ENCODE results near the gene MT1E.

Gene MT1E

DNA sequence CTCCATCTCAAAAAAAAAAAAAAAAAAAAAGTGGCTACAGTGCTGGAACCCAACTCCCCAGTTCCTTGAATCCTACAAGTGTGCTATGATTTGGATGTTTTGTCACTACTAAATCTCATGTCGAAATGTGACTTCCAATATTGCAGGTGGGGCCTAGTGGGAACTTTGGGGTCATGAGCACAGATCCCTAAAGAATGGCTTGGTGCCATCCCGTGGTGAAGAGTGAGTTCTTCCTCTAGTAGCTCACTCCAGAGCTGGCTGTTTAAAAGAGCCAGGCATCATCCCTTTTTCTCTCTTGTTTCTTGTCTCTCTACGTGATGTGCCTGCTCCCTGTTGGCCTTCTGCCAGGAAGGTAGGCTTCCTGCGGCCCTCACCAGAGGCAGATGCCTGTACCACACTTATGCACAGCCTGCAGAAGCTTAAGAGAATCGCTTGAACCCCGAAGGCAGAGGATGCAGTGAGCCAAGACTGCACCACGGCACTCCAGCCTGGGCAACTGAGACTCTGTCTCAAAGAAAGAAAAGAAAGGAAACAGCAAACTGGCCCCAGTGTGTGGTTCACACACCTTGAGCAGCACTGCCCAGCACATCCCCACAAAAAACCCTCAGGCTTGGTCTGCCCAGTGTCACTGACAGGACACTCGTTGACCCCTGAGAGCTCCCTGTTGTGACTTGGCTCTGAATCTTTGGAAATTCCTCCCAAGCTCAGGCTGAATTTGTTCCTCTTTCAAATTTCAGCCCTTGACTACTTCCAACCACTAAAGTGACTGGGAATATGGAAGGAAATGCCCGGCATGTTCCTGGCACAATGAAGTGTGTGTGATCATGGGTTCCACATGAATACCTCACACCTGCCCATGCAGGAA, 3.1 kb downstream of the MT1E start:
- DNase-seq: no peak

DNA sequence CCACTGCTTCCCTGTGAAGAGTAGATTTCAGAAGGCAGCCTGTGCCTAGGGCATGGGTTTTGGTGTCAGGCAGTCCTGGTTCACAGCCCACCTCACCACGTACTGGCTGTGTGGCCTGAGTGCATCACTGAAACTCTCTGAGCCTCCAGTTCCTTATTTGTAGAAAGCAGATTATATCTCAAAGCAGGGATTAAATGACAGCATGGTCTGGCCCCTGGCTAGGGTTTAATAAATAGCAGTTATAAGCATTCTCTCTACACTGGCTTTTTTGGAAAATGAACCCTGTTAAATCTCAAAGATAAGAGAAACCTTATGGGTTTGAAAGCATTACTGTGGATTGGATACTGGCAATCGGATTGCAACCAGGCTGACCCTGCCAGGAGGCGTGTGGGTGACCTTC, 4.0 kb downstream of the MT1E start:
- DNase-seq: no peak

DNA sequence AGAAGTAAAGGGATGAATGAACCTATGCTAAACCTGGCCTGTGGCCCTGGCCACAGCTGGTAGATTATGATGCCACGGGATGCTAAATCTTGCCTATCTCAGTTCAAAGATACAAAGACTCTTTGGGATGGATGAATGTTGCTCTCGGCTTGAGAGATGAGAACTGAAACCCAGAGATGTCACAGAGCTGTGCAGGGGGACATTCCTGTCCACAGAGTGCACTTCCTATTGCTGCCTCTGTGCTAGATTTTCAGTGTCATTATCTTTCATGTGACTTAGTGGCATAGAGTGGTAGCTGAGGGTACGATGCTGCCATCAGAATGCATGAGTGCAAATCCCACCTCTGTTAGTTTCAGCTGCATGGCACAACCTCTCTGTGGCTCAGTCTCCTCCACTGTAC, 4.6 kb downstream of the MT1E start:
- DNase-seq: no peak

DNA sequence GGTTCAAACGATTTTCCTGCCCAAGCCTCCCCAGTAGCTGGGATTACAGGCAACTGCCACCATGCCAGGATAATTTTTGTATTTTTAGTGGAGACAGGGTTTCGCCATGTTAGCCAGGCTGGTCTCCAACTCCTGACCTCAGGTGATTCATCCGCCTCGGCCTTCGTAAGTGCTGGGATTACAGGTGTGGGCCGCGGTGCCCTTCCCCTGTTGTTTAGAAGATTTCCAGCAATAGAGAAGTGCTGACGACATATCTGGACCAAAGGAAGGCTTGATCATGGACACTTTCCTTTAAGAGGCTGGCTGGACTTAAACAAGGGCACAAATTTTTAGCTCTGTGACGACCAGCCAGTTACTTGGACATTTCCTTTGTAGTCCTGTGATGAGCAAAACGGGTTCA, 5.6 kb downstream of the MT1E start:
- no peak for DNase-seq

DNA sequence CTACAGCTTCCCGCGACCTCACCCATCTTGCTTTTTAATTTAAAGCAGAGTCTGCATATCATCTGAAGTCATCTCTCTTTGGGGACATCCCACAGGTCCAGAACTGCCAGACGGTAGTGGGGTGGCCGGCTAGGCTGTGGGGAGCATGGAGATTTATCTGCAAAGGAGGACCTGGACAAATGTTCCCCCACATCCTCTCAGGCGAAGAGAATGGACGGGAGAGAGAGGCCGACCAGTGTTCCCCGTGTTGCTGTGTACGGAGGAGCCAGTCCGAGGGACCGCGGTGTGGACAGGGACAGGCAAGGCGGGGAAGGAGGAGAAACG, 6.2 kb downstream of the MT1E start:
- no peak for DNase-seq

DNA sequence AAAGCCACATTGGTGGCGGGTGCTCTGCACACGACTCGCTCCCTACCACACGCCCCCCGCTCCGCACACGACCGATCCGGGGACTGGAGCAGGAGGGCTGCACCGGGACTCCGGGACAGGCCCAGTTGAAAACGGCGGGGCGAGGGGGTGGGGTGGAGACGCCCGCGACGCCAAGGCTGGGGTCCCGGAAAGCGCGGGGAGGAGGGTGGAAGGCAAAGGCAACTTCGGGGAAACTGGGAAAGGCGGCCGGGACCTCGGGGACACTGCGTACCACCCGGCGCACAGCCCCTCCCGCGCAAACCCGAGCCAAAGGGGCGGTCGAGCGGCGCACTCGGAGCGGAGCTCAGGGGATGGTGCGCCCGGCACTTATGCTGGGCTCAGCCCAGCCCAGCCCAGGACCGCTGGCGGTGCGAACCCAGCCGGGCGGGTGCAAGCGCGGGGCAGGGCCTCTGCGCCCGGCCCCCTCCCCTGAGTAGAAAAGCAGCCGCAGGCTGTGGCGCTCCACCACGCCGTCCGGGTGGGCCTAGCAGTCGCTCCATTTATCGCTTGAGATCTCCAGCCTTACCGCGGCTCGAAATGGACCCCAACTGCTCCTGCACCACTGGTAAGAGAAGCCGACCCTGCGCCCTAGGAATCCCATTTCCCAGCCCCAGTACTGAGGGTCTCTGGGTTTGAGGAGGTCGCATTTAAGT, 6.7 kb downstream of the MT1E start, which contains the start of gene MT1M:
Gene MT1M, plus strand, starts transcription at position 504 of the 692 bp plus-strand sequence. Its CDS starts 73 bp downstream, at position 577.
- DNase-seq: no peak

DNA sequence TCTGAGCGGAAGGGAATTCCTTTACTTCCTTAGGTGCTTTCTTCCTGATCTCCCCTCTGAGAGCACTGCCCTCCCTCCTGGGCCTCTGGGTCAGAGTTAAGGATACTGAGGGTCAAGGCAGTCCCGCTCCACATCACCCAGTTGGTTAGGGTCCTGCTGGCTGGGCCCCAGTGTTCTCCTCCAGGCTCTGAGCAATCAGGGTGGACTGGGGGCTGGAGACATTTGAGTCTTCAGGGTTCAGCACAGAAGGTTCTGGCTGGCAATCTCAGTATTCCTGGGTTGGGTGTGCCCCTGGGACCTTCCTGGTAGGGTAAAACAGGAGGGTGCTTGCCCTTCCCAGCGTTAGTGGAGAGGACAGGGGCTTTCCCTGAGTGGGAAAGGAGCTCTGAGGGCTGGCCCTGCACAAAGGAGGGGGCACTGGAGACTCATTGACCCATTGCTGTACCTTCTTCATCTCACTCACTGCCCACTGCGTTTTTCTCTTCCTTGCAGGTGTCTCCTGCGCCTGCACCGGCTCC, 7.3 kb downstream of the MT1E start:
- no peak for DNase-seq

DNA sequence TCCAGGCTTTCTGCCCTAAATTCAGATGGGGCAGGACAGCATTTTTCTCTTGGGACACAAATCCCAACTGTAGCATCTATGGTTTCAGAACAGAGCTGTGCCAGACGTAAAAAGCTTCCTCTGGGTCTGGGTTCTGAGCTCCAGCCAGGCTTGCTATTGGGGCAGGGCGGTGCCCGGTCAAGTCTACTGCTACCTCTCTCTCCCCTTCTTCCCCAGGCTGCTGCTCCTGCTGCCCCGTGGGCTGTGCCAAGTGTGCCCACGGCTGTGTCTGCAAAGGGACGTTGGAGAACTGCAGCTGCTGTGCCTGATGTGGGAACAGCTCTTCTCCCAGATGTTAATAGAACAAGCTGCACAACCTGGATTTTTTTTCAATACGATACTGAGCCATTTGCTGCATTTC, 8.0 kb downstream of the MT1E start:
- no peak for DNase-seq

DNA sequence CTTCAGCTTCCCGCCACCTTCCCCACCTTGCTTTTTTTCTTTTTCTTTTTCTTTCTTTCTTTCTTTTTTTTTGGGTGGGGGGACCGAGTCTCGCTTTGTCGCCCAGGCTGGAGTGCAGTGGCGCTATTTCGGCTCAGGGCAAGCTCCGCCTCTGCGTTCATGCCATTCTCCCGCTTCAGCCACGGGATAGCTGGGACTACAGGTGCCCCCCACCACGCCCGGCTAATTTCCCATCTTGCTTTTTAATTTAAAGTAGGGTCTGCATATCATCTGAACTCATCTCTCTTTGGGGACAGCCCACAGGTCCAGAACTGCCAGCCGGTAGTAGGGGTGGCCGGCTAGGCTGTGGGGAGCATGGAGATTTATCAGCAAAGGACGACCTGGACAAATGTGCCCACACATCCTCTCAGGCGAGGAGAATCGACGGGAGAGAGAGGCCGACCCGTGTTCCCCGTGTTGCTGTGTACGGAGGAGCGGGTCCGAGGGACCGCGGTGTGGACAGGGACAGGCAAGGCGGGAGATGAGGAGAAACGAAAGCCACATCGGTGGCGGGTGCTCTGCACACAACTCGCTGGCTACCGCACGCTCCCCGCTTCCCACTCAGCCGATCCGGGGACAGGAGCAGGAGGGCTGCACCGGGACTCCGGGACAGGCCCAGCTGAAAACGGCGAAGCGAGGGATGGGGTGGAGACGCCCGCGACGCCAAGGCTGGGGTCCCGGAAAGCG, 9.3 kb downstream of the MT1E start:
- DNase-seq: no peak

DNA sequence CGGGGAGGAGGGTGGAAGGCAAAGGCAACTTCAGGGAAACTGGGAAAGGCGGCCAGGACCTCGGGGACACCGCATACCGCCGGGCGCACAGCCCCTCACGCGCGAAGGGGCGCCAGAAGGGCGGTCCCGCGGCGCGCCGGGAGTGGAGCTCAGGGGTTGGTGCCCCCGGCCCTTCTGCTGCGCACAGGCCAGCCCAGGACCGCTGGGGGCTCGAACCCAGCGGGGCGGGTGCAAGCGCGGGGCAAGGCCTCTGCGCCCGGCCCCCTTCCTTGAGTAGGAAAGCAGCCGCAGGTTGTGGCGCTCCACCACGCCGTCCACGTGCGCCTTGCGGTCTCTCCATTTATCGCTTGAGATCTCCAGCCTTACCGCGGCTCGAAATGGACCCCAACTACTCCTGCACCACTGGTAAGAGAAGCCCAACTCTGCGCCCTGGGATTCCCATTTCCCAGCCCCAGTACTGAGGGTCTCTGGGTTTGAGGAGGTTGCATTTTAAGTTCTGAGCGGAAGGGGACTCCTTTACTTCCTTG, 9.9 kb downstream of the MT1E start:
- DNase-seq: no peak

DNA sequence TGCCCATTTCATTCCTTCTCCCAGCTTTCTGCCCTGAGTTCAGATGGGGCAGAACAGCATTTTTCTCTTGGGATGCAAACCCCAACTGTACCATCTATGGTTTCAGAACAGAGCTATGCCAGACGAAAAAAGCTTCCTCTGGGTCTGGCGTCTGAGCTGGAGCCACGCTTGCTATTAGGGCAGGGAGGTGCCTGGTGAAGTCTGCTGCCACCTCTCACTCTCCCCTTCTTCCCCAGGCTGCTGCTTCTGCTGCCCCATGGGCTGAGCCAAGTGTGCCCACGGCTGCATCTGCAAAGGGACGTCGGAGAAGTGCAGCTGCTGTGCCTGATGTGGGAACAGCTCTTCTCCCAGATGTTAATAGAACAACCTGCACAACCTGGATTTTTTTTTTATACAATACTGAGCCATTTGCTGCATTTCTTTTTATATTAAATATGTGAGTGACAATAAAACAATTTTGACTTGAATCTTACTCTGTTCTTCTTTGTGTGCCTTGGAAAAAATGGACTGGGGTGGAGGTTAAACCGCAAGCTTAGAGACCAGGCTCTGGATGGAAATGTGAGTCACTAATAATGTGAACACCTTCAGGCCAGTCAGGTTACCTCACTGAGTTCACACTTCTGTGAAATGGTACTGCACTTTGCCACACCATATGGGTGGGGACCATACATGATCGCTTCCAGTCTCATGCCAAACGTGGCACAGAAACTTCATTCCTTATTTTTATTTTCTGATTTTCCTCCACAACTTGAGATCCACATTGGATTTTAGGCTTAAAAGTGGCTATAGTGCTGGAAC, 11.2 kb downstream of the MT1E start:
- no peak for DNase-seq

DNA sequence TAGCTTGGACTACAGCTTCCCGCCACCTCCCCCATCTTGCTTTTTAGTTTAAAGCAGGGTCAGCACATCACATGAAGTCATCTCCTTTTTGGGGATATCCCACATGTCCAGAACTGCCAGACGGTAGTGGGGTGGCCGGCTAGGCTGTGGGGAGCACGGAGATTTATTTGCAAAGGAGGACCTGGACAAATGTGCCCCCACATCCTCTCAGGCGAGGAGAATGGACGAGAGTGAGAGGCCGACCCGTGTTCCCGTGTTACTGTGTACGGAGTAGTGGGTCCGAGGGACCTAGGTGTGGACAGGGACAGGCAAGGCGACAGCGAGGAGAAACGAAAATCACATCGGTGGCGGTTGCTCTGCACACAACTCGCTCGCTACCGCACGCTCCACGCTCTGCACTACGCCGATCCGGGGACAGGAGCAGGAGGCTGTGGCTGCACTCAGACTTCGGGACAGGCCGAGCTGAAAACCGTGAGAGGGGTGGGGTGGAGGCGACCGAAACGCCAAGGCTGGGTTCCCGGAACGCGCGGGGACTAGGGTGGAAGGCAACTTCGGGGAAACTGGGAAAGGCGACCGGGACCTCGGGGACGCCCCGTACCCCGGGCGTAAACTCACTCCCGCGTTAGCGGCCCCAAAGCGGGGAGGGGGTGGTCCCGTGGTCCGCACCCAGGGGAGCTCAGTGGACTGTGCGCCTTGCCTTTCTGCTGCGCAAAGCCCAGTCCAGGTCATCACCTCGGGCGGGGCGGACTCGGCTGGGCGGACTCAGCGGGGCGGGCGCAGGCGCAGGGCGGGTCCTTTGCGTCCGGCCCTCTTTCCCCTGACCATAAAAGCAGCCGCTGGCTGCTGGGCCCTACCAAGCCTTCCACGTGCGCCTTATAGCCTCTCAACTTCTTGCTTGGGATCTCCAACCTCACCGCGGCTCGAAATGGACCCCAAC, 12.5 kb downstream of the MT1E start, which contains the start of gene MT1A:
Gene MT1A, plus strand, starts transcription at position 853 of the 937 bp plus-strand sequence. Its CDS starts 73 bp downstream, at position 926.
- DNase-seq: no peak

DNA sequence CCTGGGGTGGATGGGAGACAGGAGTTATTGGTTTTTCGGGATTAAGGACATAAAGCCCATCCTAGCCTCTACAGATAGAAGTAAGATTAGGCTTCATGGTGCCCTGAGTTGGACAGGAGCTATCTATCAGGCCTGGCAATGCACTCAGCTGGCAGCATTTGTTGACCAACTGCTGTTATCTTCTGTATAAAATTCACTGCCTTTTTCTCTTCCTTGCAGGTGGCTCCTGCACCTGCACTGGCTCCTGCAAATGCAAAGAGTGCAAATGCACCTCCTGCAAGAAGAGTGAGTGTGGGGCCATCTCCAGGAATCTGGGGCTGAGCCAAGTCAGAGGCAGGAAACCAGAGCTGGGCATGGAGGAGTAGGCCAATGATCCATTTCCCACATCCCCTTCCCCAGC, 13.5 kb downstream of the MT1E start:
- DNase-seq: no peak

DNA sequence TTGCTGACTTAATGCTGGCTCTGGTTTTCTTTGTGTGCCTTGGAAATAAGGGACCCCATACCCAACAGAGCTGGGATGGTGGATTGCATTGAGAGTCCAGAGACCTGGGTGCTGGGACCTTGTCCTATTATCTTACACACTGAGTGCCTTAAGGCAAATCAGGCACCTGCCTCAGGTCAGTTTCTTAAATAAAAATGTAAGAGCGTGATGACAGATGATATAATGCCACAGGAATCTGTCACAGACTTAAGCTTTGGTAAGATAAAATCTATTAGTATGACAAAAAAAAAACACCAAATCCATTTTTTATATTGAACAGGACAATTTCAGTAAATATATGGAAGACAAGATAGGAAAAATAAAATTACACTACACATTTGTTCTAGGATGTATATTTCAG, 14.5 kb downstream of the MT1E start:
- DNase-seq: no peak

DNA sequence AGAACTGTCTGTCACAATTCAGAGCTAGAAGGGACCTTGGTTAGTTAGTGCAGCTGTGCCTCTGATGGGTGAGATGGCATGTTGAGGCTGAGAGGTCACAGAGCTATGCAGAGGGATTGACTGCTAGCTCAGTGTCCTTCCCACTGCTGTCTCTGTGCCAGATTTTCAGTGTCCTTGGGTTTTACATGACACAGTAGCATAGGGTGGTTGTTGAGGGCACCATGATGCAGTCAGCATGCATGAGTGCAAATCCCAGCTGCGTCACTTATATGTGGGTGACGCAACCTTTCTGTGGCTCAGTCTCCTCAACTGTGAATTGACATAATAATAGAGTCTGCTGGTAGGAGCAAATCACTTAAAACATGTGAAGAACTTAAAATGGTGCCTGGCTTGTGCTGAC, 15.6 kb downstream of the MT1E start:
- no peak for DNase-seq

DNA sequence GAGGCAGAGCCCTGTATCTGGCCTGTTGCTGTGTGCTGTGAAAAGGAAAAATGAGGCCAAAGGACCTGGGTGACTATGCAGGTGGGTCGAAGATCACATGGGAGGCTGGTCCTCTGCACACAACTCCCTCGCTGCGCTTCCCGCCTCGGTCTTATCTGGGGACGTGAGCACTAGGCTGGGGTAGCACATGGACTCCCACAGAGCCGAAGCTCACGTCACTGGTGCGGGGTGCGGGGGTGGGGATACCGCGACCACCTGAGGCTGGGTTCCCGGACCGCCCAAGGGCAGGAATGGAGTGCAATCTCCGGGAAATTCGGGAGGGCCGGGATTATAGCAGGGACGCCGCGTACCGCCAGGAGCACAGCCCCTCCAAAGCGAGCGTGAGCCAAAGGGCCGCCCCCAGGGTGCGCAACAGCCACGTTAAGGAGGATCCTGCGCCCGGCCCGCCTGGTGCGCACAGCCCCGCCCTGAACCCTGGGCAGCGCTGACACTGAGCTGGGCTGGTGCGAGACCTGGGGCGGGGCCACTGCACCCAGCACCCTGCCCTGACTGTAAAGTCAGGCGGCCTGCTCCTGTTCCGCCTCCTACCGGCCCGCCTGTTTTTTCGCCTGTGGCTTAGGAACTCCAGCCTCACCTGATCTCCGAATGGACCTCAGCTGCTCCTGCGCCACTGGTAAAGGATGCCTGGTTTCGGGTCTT, 17.6 kb downstream of the MT1E start:
- no peak for DNase-seq

DNA sequence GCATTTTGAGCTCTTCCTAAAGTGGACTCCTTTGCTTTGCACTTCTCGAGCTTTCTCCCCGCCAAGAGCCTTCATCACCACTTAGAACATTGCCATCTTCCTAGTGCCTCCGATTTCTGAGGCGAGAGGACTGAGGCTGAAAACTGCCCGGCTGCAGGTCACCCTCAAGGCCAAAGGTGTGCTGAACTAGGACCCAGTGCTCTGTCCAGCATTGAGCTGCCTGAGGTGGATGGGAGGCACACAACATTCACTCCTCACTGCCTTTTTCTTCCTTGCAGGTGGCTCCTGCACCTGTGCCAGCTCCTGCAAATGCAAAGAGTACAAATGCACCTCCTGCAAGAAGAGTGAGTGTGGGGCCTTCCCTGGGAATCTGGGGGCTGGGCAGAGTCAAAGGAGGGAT, 18.3 kb downstream of the MT1E start:
- DNase-seq: no peak

DNA sequence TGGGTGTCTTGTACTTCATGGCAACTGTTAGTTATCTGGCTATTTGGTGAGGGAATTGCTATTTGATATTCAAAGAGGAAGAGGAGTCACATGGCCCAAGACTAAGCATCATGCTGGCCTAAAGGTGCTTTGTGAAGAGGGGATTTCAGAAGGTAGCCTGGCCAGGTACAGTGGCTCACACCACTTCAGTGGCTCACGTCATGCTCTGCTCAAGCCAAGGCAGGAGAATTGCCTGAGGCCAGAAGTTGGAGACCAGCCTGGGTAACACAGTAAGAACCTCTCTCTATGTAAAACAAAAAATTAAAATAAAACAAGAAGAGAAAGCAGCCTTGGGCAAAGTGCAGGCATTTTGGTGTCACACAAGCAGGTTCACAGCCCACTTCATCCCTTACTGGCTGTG, 19.7 kb downstream of the MT1E start:
- no peak for DNase-seq

DNA sequence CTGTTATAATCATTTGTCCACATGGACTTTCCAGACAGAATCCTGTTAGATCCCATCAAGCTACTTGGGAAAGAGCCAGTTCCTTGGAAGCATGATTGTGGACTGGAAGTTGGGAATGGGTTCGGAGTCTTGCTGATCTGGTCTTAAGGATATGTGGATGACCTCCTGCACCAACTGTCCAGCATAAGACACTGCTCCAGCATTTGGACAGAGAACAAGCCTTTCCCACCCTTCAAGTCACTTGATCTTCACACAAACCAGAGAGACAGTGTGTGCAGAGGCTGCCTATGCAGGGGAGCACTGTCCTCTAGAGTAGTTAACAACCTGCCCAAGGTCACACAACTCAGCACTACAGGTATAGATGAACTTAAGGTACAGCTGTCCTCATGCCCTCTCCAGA, 20.3 kb downstream of the MT1E start:
- no peak for DNase-seq

DNA sequence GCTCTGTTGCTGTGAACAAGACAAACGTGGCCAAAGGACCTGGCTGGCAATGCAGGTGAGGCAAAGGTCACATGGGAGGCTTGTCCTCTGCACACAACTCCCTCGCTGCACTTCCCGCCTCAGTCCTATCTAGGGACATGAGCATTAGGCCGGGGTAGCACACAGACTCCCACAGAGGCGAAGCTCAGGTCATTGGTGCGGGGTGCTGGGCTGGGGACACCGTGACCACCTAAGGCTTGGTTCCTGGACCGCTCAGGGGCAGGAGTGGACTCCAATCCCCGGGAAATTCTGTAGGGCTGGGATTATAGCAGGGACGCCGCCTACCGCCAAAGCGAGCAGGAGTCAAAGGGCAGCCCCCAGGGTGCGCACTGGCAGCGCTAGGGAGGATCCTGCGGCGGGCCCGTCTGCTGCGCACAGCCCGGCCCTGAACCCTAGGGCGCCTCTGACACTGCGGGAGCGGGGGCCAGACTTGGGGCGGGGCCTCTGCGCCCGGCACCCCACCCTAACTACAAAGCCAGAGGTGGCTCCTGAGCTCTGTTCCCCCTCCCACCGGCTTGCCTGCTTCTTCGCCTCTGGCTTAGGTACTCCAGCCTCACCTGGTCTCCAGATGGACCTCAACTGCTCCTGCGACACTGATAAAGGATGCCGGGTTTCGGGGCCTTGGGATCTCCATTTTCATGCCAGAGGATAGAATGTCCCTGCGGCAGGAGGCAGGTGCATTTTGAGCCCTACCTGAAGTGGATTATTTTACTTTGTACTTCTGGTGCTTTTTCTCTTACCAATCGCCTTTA, 22.3 kb downstream of the MT1E start:
- no peak for DNase-seq

Data from NCI-H1048 (cell line).